SK-N-SH (cell line): ENCODE data around the gene SESN1.

Experiments
- EP300 ChIP-seq, 2 experiments: IDR thresholded peaks; 2 replicates each; pipeline versions ENCODE4 v1.4.0 to v1.6.1; 2012; ENCODE audit warnings: borderline replicate concordance in 1 of 2, low read depth in 1 of 2, low read length in 1 of 2
- EZH2phosphoT487 ChIP-seq: fragments of 200-600 bp; sonication (generic); IDR thresholded peaks from 2 replicates; pipeline ENCODE4 v1.6.1; 2017; ENCODE audit warnings: low read depth, mixed run types, mild to moderate bottlenecking, antibody characterized with exemption, moderate library complexity, borderline replicate concordance
- GABPA ChIP-seq: IDR thresholded peaks from 2 replicates; pipeline ENCODE4 v1.4.0; 2012; ENCODE audit warnings: low read depth, mild to moderate bottlenecking
- GATA2 ChIP-seq: sonication (generic); formaldehyde crosslinking; IDR thresholded peaks from 2 replicates; pipeline ENCODE4 v1.5.0; 2020; ENCODE audit warnings: mild to moderate bottlenecking, missing genetic modification reagents
- JUND ChIP-seq: IDR thresholded peaks from 2 replicates; pipeline ENCODE4 v1.4.0; 2012
- MXI1 ChIP-seq: IDR thresholded peaks from 2 replicates; pipeline ENCODE4 v1.6.1; 2012; ENCODE audit warnings: mild to moderate bottlenecking, low read depth, low read length, improper control_type of control experiment
- NRF1 ChIP-seq: IDR thresholded peaks from 2 replicates; pipeline ENCODE4 v1.6.1; 2012; ENCODE audit warnings: low read depth, mild to moderate bottlenecking, low read length
- RAD21 ChIP-seq: IDR thresholded peaks from 2 replicates; pipeline ENCODE4 v1.6.1; 2012; ENCODE audit warnings: mild to moderate bottlenecking, low read length
- RCOR1 ChIP-seq: fragments of 150-350 bp; IDR thresholded peaks from 2 replicates; pipeline ENCODE4 v1.6.1; 2017; ENCODE audit warnings: antibody characterized with exemption, low read length
- TAF1 ChIP-seq: IDR thresholded peaks from 2 replicates; pipeline ENCODE4 v1.6.1; 2012; ENCODE audit warnings: low read depth, mild to moderate bottlenecking, low read length, moderate library complexity, borderline replicate concordance
- TEAD4 ChIP-seq: IDR thresholded peaks from 2 replicates; pipeline ENCODE4 v1.4.0; 2012; ENCODE audit warnings: mild to moderate bottlenecking, borderline replicate concordance; ENCODE audit not compliant: insufficient read depth
- TF ChIP-seq, protein P1 (sequence below): IDR thresholded peaks from 2 replicates; pipeline ENCODE4 v1.6.1; 2012; ENCODE audit warnings: mild to moderate bottlenecking, low read depth, low read length, moderate library complexity
- TF ChIP-seq, protein P2 (sequence below): fragments of 200-600 bp; sonication (generic); IDR thresholded peaks from 2 replicates; pipeline ENCODE4 v1.6.1; 2017; ENCODE audit warnings: antibody characterized with exemption, mild to moderate bottlenecking, moderate library complexity
- TF ChIP-seq, protein P3 (sequence below): IDR thresholded peaks from 2 replicates; pipeline ENCODE4 v1.4.0; 2012; ENCODE audit warnings: low read depth, borderline replicate concordance

DNA sequence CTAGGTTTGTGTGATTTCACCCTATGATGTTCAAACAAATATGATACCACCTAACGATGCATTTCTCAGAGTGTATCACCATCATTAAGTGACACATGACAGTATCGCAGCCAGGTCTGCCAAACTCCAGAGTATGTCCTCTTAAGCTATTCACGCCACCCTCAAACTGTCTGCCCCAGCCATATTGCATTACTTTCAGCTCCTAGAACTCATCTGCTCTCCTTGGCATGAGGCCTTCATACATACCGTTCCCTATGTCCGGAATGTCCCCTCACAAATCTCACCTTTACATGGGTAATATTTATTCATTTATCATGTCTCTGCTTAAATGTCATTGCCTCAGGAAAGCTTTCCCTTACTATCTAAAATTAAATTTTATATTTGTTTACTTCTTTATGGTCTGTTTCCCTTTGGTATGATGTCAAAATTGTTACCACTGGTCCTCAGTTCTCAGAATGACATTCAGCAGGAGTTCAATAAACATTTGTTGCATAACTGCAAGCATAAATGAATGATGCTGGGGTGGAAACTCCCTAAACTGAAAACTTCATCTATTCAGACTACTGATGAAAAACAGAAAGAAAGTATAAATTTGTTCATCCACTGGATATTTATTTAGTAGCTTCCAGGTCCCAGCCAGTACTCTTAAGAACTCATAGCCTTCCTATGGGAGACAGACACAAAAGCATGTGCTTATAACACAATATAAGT is 3.2 kb downstream of the SESN1 start:
- TF ChIP-seq, protein P1, sequence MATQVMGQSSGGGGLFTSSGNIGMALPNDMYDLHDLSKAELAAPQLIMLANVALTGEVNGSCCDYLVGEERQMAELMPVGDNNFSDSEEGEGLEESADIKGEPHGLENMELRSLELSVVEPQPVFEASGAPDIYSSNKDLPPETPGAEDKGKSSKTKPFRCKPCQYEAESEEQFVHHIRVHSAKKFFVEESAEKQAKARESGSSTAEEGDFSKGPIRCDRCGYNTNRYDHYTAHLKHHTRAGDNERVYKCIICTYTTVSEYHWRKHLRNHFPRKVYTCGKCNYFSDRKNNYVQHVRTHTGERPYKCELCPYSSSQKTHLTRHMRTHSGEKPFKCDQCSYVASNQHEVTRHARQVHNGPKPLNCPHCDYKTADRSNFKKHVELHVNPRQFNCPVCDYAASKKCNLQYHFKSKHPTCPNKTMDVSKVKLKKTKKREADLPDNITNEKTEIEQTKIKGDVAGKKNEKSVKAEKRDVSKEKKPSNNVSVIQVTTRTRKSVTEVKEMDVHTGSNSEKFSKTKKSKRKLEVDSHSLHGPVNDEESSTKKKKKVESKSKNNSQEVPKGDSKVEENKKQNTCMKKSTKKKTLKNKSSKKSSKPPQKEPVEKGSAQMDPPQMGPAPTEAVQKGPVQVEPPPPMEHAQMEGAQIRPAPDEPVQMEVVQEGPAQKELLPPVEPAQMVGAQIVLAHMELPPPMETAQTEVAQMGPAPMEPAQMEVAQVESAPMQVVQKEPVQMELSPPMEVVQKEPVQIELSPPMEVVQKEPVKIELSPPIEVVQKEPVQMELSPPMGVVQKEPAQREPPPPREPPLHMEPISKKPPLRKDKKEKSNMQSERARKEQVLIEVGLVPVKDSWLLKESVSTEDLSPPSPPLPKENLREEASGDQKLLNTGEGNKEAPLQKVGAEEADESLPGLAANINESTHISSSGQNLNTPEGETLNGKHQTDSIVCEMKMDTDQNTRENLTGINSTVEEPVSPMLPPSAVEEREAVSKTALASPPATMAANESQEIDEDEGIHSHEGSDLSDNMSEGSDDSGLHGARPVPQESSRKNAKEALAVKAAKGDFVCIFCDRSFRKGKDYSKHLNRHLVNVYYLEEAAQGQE: no peak
- TF ChIP-seq RAD21 (no peak), EP300 (IDR thresholded peaks at IDR 0.05; ENCODE audit: borderline replicate concordance in 1 of 2, low read depth in 1 of 2, low read length in 1 of 2) (no peak), MXI1 (no peak), JUND (no peak), NRF1 (no peak), RCOR1 (no peak), GATA2 (no peak), EZH2phosphoT487 (no peak), TAF1 (no peak), TEAD4 (no peak), GABPA (no peak)
- TF ChIP-seq, protein P2, sequence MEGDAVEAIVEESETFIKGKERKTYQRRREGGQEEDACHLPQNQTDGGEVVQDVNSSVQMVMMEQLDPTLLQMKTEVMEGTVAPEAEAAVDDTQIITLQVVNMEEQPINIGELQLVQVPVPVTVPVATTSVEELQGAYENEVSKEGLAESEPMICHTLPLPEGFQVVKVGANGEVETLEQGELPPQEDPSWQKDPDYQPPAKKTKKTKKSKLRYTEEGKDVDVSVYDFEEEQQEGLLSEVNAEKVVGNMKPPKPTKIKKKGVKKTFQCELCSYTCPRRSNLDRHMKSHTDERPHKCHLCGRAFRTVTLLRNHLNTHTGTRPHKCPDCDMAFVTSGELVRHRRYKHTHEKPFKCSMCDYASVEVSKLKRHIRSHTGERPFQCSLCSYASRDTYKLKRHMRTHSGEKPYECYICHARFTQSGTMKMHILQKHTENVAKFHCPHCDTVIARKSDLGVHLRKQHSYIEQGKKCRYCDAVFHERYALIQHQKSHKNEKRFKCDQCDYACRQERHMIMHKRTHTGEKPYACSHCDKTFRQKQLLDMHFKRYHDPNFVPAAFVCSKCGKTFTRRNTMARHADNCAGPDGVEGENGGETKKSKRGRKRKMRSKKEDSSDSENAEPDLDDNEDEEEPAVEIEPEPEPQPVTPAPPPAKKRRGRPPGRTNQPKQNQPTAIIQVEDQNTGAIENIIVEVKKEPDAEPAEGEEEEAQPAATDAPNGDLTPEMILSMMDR: no peak
- TF ChIP-seq, protein P3, sequence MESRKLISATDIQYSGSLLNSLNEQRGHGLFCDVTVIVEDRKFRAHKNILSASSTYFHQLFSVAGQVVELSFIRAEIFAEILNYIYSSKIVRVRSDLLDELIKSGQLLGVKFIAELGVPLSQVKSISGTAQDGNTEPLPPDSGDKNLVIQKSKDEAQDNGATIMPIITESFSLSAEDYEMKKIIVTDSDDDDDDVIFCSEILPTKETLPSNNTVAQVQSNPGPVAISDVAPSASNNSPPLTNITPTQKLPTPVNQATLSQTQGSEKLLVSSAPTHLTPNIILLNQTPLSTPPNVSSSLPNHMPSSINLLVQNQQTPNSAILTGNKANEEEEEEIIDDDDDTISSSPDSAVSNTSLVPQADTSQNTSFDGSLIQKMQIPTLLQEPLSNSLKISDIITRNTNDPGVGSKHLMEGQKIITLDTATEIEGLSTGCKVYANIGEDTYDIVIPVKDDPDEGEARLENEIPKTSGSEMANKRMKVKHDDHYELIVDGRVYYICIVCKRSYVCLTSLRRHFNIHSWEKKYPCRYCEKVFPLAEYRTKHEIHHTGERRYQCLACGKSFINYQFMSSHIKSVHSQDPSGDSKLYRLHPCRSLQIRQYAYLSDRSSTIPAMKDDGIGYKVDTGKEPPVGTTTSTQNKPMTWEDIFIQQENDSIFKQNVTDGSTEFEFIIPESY: no peak
